Sigmoid colon (tissue), 4 donors: ENCODE measurements around the gene PEX16.

Source experiments
- EP300 ChIP-seq, 4 donors: sonication (generic); formaldehyde crosslinking; IDR thresholded peaks; one replicate each; pipeline ENCODE4 v1.6.1; 2017; ENCODE audit warnings: antibody characterized with exemption in 4 of 4
- POLR2A ChIP-seq, 2 donors: fragments of 450-650 bp; IDR thresholded peaks; one replicate each; pipeline ENCODE4 v1.6.1; 2016; ENCODE audit warnings: antibody characterized with exemption in 2 of 2, mild to moderate bottlenecking in 2 of 2, moderate library complexity in 2 of 2
- POLR2AphosphoS5 ChIP-seq, 4 donors: sonication (generic); formaldehyde crosslinking; IDR thresholded peaks; one replicate each; pipeline ENCODE4 v1.6.1; 2017; ENCODE audit warnings: antibody characterized with exemption in 4 of 4
- TF ChIP-seq, protein P1 (sequence below), 4 experiments: fragments of 450-650 bp in 3 of 4; fragments of 200-600 bp in 1 of 4; IDR thresholded peaks; one replicate each; pipeline ENCODE4 v1.5.1; 2016 to 2019; ENCODE audit warnings: antibody characterized with exemption in 4 of 4, mild to moderate bottlenecking in 3 of 4, moderate library complexity in 2 of 4

DNA sequence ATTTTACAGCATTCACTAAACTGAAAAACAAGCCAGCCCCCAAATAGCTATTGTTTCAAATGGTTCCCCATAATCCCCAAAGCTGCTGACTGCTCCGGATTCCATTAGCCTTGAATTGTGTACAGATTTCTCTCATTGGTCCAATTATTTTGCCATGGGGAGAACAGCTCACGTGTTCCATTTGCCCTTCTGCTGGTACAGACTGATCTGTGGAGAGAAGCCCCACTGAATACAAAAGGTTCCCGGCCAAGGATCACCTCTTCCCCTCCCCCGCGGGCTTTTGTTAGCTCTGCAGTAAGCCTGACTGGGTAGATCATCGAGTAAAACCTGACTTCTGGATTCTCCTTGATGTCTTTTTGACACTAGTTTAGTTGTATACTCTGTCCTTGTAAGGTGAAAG is 41.3 kb downstream of the PEX16 start:
- TF ChIP-seq, protein P1, sequence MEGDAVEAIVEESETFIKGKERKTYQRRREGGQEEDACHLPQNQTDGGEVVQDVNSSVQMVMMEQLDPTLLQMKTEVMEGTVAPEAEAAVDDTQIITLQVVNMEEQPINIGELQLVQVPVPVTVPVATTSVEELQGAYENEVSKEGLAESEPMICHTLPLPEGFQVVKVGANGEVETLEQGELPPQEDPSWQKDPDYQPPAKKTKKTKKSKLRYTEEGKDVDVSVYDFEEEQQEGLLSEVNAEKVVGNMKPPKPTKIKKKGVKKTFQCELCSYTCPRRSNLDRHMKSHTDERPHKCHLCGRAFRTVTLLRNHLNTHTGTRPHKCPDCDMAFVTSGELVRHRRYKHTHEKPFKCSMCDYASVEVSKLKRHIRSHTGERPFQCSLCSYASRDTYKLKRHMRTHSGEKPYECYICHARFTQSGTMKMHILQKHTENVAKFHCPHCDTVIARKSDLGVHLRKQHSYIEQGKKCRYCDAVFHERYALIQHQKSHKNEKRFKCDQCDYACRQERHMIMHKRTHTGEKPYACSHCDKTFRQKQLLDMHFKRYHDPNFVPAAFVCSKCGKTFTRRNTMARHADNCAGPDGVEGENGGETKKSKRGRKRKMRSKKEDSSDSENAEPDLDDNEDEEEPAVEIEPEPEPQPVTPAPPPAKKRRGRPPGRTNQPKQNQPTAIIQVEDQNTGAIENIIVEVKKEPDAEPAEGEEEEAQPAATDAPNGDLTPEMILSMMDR (IDR thresholded peaks at IDR 0.05): no peak
- TF ChIP-seq POLR2A (IDR thresholded peaks at IDR 0.05): no peak
- TF ChIP-seq POLR2AphosphoS5 (IDR thresholded peaks at IDR 0.05): no peak
- TF ChIP-seq EP300 (IDR thresholded peaks at IDR 0.05): no peak
